Mucosa of descending colon (tissue), 3 donors: ENCODE data around the gene VRK3. TPM values are rescaled to one million over a fixed set of nuclear protein-coding genes. Genes with fewer than 3 reads are reported as not detected.

Experiments
- ATAC-seq: fragments of 200-7000 bp; cut with Tn5 transposase; one replicate; pipeline ENCODE4 v1.9.1; 2020; ENCODE audit warnings: mild to moderate bottlenecking, moderate library complexity
- DNase-seq, 3 donors: peaks; one replicate each; pipeline ENCODE4 v3.0.0-alpha.2; 2020
- H3K36me3 ChIP-seq: fragments of 200-600 bp; one replicate; pipeline ENCODE4 v1.8.0; 2021; ENCODE audit warnings: low read depth, mild to moderate bottlenecking
- H3K4me1 ChIP-seq: fragments of 200-600 bp; one replicate; pipeline ENCODE4 v1.8.0; 2021; ENCODE audit warnings: low read depth, mild to moderate bottlenecking
- H3K4me3 ChIP-seq: fragments of 200-600 bp; one replicate; pipeline ENCODE4 v1.8.0; 2021; ENCODE audit warnings: mild to moderate bottlenecking
- H3K9me3 ChIP-seq: fragments of 200-600 bp; one replicate; pipeline ENCODE4 v1.8.0; 2021; ENCODE audit warnings: mild to moderate bottlenecking
- CTCF ChIP-seq: fragments of 200-600 bp; IDR thresholded peaks from one replicate; pipeline ENCODE4 v1.8.0; 2022; ENCODE audit warnings: antibody characterized with exemption, mild to moderate bottlenecking
- intact Hi-C, 2 donors: fragments of 100-400 bp; cut with DNase I in 1 of 2; cut with micrococcal nuclease in 1 of 2; formaldehyde crosslinking; loops; one replicate each; pipeline versions ENCODE4 v1.11.0 to v1.11.1; 2022; cut with DNase I, micrococcal nuclease
- total RNA-seq, 3 donors: library from RNA; stranded (reverse); fragmentation: NEBNext Ultra II Directional in 2 of 3; extraction: Animal tissue kit (Norgen Biotek cat#: 25700) in 2 of 3; gene quantifications; one replicate each; pipeline versions ENCODE4 v1.2.1 to v1.2.4, GENCODE V29; 2021 to 2023
- donor health status: DM: no; HTN: no; CAD: no; lungs with moderate emphysema.
- donor health status: DM: no; HTN: no; CAD: no.
- donor health status: DM: no; HTN: yes; CAD: no.

The VRK3 gene
- total RNA-seq, 3 donors from 2014 or later = 53.8 to 72.9 (median 62.7) TPM

GRCh38 chr19:50003254-50003788 is 21.9 kb downstream of the VRK3 start:
- intact Hi-C loops = no loop called here
- peaks cover 5% of the 10 kb centered on the region for H3K4me1 ChIP-seq
- DNase-seq (no peak), ATAC-seq (no peak)
- H3K9me3 ChIP-seq = no peaks in the 10 kb centered on the region
- no peak for TF ChIP-seq CTCF
- H3K4me3 ChIP-seq = no peak overlapping the region
- peaks cover 17% of the 10 kb centered on the region for H3K36me3 ChIP-seq

GRCh38 chr19:50002386-50002960 is 22.7 kb downstream of the VRK3 start:
- DNase-seq (no peak), ATAC-seq (no peak)
- intact Hi-C loops = no loop called here
- TF ChIP-seq CTCF = no peak
- Histone ChIP-seq H3K9me3 (no peaks in the 10 kb centered on the region), H3K4me1 (peaks cover 5% of the 10 kb centered on the region), H3K36me3 (peaks cover 16% of the 10 kb centered on the region), H3K4me3 (no peak overlapping the region)

- peaks cover 5% of the 10 kb centered on the region for H3K4me1 ChIP-seq
- no peaks in the 10 kb centered on the region for H3K9me3 ChIP-seq
- DNase-seq = no peak
- no peak overlapping the region for H3K4me3 ChIP-seq
- intact Hi-C loops = no loop called here
- ATAC-seq = no peak
- no peak for TF ChIP-seq CTCF
- H3K36me3 ChIP-seq = peaks cover 11% of the 10 kb centered on the region
Observed at GRCh38 chr19:50001775-50002174, 23.4 kb downstream of the VRK3 start.

GRCh38 chr19:50000841-50001557 is 24.2 kb downstream of the VRK3 start:
- peaks cover 11% of the 10 kb centered on the region for H3K36me3 ChIP-seq
- H3K9me3 ChIP-seq = no peaks in the 10 kb centered on the region
- H3K4me1 ChIP-seq = peaks cover 5% of the 10 kb centered on the region
- no peak for TF ChIP-seq CTCF
- no peak overlapping the region for H3K4me3 ChIP-seq
- ATAC-seq = no peak
- intact Hi-C loops = no loop called here
- no peak for DNase-seq

- H3K4me3 ChIP-seq = no peak overlapping the region
- H3K9me3 ChIP-seq = no peaks in the 10 kb centered on the region
- peaks cover 5% of the 10 kb centered on the region for H3K4me1 ChIP-seq
- DNase-seq (no peak), ATAC-seq (no peak)
- H3K36me3 ChIP-seq = peaks cover 11% of the 10 kb centered on the region
- TF ChIP-seq CTCF = no peak
- intact Hi-C loops = no loop called here
Observed at GRCh38 chr19:50000038-50000840, 24.9 kb downstream of the VRK3 start.
